GM18520 (cell line): ENCODE results near the gene WDFY4.

Experiments used
- ATAC-seq: cut with Tn5 transposase; IDR thresholded peaks from one replicate; pipeline ENCODE4 v1.9.1; 2021; ENCODE audit not compliant: unreplicated experiment

The WDFY4 gene

GRCh38 chr10:48767373-48768143 lies 82.9 kb downstream of the WDFY4 start:
- ATAC-seq, result no peak

- ATAC-seq, result no peak
Measured at GRCh38 chr10:48768144-48768766, 83.6 kb downstream of the WDFY4 start.

- ATAC-seq, result no peak
Measured at GRCh38 chr10:48768926-48769325, 84.3 kb downstream of the WDFY4 start.

- ATAC-seq, result no peak
Measured at GRCh38 chr10:48769706-48770435, 85.2 kb downstream of the WDFY4 start.

- no peak for ATAC-seq
Measured at GRCh38 chr10:48770561-48771089, 86.0 kb downstream of the WDFY4 start.

GRCh38 chr10:48771234-48771633 lies 86.6 kb downstream of the WDFY4 start:
- ATAC-seq, result no peak

- no peak for ATAC-seq
Measured at GRCh38 chr10:48772059-48772458, 87.4 kb downstream of the WDFY4 start.

- ATAC-seq, result no peak
Measured at GRCh38 chr10:48773580-48773979, 88.9 kb downstream of the WDFY4 start.

DNA sequence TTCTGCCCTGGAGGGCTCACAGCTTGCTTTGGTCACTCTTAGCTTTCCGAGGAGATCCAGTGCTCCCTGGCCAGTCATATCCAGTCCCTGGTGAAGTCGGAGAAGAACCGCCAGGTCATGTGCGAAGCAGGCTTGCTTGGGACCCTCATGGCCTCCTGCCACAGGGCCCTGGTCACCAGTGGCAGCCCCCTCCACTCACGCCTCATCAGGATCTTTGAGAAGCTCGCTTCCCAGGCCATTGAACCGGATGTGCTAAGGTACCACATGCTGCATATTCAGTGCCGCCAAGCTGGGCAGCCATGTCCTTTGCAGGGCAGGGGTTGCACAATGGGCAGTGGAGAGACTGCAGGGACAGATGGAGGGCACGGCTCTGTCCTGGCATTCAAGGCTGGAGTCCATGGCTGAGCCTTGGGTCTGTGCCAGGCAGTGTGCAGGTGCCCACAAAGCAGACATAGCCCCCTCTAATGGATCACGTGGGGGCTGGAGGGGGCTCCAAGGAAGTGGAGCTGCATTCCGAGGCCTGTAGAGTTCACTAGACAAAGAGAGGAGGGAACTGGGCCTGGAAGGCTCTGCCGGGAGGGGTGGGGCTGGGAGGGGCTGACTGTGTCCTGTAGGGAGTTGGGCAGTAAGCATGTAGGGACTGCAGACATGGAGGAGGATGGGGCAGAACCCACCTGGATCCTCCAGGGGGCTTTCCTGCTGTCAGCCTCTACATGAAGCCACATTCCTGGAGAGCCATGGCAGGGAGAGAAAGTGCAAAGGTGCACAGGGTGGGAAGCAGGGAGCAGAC lies 89.9 kb downstream of the WDFY4 start:
- no peak for ATAC-seq

DNA sequence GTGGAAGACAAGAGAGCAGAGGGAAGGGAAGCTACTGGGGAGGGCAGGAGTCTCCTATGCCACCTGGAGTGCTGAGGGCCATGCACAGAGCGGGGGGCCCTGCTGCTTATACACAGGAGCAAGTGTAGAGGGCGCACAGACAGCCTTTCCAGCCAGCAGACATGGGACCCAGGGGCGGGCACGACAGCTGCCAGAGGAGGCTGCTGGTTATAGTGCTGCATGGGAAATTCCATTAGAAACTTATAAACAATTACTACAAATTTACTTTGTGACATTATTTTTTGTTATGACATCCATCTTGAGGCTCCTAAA lies 90.5 kb downstream of the WDFY4 start:
- no peak for ATAC-seq

DNA sequence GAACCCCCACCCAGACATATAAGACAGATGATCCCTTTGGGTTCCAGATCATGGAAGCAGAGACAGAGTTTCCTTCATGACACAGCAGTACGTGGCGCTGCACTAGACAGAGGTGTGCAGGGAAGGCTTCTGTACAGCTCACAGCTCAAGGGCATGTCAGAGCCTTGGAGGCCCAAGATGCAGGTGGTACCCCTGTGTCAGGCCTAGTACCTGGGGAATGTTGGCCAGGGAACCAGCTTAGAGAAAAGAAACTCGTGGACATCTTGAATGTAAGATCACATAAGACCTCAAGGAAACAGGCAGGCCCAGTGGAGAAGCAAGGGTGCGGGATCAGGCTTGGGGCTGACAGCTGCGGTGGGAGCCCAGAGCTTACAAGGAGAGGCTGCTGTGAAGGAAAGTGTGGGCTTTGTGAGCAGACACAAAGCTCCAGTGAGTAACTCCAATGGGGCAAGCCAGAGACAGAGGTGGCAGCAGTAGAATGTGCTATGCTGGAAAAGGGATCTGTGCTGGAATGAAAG lies 91.4 kb downstream of the WDFY4 start:
- no peak for ATAC-seq

GRCh38 chr10:48776528-48776927 lies 91.9 kb downstream of the WDFY4 start:
- no peak for ATAC-seq

DNA sequence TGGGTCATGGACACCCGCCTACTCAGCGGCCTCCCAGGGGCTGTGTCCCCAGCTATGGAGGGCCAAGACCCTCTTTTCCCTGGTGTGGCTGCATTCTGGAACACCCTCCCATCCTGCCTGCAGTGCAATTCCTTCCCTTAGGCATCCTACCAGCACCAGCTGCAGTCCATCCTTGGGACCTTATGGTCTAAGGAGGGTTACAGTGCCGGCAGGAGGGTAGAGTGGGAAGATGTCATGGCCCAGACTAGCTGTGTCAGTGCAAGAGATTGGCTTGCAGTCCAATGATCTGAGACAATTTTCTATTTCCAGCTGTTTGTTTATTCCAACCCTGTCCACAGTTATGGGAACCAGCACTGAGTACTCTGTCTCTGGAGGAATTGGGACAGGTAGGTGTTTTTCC lies 92.4 kb downstream of the WDFY4 start:
- ATAC-seq, result no peak

GRCh38 chr10:48778193-48778857 lies 93.7 kb downstream of the WDFY4 start:
- ATAC-seq, result no peak

DNA sequence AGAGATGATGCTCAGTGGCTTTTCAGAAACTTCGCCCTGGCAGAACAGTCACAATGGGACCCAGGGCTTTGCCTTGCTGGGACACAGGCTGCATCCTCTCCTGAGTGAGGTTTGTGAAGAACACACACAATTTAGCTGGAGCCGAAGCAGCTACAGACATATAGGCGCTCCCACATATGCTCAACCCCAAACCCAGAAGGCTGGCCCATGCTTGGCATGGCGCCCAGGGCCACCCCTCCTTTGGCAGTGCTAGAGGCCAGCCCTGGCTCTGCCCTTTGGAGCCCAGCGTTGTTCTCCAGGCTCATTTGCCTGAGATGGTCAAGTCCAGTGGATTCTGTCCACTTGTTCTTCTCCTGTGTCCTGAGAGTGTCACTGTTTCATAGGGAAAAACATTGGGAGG lies 94.4 kb downstream of the WDFY4 start:
- ATAC-seq, result no peak

- ATAC-seq, result no peak
Measured at GRCh38 chr10:48779546-48780152, 95.0 kb downstream of the WDFY4 start.

- no peak for ATAC-seq
Measured at GRCh38 chr10:48780341-48780740, 95.7 kb downstream of the WDFY4 start.

GRCh38 chr10:48782386-48782785 lies 97.7 kb downstream of the WDFY4 start:
- no peak for ATAC-seq

- ATAC-seq, result no peak
Measured at GRCh38 chr10:48784031-48784430, 99.4 kb downstream of the WDFY4 start.

GRCh38 chr10:48785796-48786195 lies 101.1 kb downstream of the WDFY4 start:
- ATAC-seq, result no peak
